Liver (tissue), 9 donors: ENCODE measurements around the gene STPG1. TPM values are rescaled to one million over a fixed set of nuclear protein-coding genes. Genes with fewer than 3 reads are reported as not detected.

Experiments
- DNase-seq: peaks from one replicate; pipeline ENCODE4 v3.0.0-alpha.2; 2017; ENCODE audit warnings: low spot score
- H3K27ac ChIP-seq, 2 donors: one replicate each; pipeline ENCODE4 v1.7.0; 2013; ENCODE audit warnings: inconsistent platforms in 2 of 2, low read length in 2 of 2, control low read depth in 1 of 2, low read depth in 1 of 2, mild to moderate bottlenecking in 1 of 2
- H3K27me3 ChIP-seq, 4 donors: one replicate each; pipeline versions ENCODE4 v1.6.1 to v1.7.0; 2013; ENCODE audit warnings: low read length in 3 of 4, inconsistent platforms in 1 of 4, mild to moderate bottlenecking in 1 of 4, moderate library complexity in 1 of 4; ENCODE audit not compliant: control insufficient read depth in 4 of 4, insufficient read depth in 4 of 4
- H3K36me3 ChIP-seq, 4 donors: one replicate each; pipeline versions ENCODE4 v1.6.1 to v1.7.0; 2013; ENCODE audit warnings: low read length in 3 of 4, mild to moderate bottlenecking in 3 of 4, low read depth in 1 of 4, moderate library complexity in 1 of 4; ENCODE audit not compliant: control insufficient read depth in 4 of 4, insufficient read depth in 3 of 4
- H3K4me1 ChIP-seq, 4 donors: one replicate each; pipeline versions ENCODE4 v1.6.1 to v1.7.0; 2013; ENCODE audit warnings: low read length in 3 of 4, mild to moderate bottlenecking in 3 of 4, moderate library complexity in 1 of 4; ENCODE audit not compliant: control insufficient read depth in 4 of 4, insufficient read depth in 4 of 4
- H3K4me3 ChIP-seq, 3 donors: one replicate each; pipeline versions ENCODE4 v1.6.1 to v1.7.0; 2013; ENCODE audit warnings: low read length in 3 of 3, control low read depth in 1 of 3, low read depth in 1 of 3, mild to moderate bottlenecking in 1 of 3
- H3K9ac ChIP-seq, 2 donors: one replicate each; pipeline ENCODE4 v1.7.0; 2013; ENCODE audit warnings: low read length in 2 of 2, mild to moderate bottlenecking in 2 of 2, moderate library complexity in 2 of 2, control low read depth in 1 of 2, low read depth in 1 of 2
- H3K9me3 ChIP-seq, 4 donors: one replicate each; pipeline versions ENCODE4 v1.6.1 to v1.7.0; 2013; ENCODE audit warnings: low read length in 3 of 4; ENCODE audit not compliant: control insufficient read depth in 4 of 4
- ATF3 ChIP-seq: IDR thresholded peaks from 2 replicates; pipeline ENCODE4 v1.6.1; 2016; ENCODE audit warnings: antibody characterized with exemption
- EGR1 ChIP-seq, 2 donors: IDR thresholded peaks; 2 replicates each; pipeline ENCODE4 v1.6.1; 2016 to 2018; ENCODE audit warnings: antibody characterized with exemption in 2 of 2, low read depth in 2 of 2
- FOXA1 ChIP-seq: IDR thresholded peaks from 2 replicates; pipeline ENCODE4 v1.6.1; 2016; ENCODE audit warnings: antibody characterized with exemption
- GABPA ChIP-seq, 2 donors: IDR thresholded peaks in 1 of 2; conservative IDR thresholded peaks in 1 of 2; 2 replicates each; pipeline ENCODE4 v1.6.1; 2016; ENCODE audit warnings: antibody characterized with exemption in 2 of 2, mild to moderate bottlenecking in 1 of 2, moderate library complexity in 1 of 2
- HNF4A ChIP-seq, 2 donors: conservative IDR thresholded peaks; 2 replicates each; pipeline ENCODE4 v1.6.1; 2016; ENCODE audit warnings: antibody characterized with exemption in 2 of 2, mild to moderate bottlenecking in 2 of 2
- HNF4G ChIP-seq: IDR thresholded peaks from 2 replicates; pipeline ENCODE4 v1.6.1; 2016; ENCODE audit warnings: antibody characterized with exemption
- JUND ChIP-seq, 2 donors: IDR thresholded peaks; 2 replicates each; pipeline ENCODE4 v1.6.1; 2016; ENCODE audit warnings: antibody characterized with exemption in 2 of 2
- NR2F2 ChIP-seq: IDR thresholded peaks from 2 replicates; pipeline ENCODE4 v1.6.1; 2016; ENCODE audit warnings: antibody characterized with exemption
- RAD21 ChIP-seq, 2 donors: IDR thresholded peaks; 2 replicates each; pipeline ENCODE4 v1.6.1; 2016; ENCODE audit warnings: antibody characterized with exemption in 2 of 2, mild to moderate bottlenecking in 2 of 2
- RXRA ChIP-seq, 2 donors: IDR thresholded peaks; 2 replicates each; pipeline ENCODE4 v1.6.1; 2017 to 2018; ENCODE audit warnings: antibody characterized with exemption in 2 of 2, mild to moderate bottlenecking in 1 of 2
- SP1 ChIP-seq: IDR thresholded peaks from 2 replicates; pipeline ENCODE4 v1.6.1; 2018; ENCODE audit warnings: antibody characterized with exemption, mild to moderate bottlenecking
- TAF1 ChIP-seq: conservative IDR thresholded peaks from 2 replicates; pipeline ENCODE4 v1.6.1; 2016; ENCODE audit warnings: antibody characterized with exemption, mild to moderate bottlenecking
- ZBTB33 ChIP-seq: IDR thresholded peaks from 2 replicates; pipeline ENCODE4 v1.6.1; 2016; ENCODE audit warnings: antibody characterized with exemption
- WGBS: extraction: QIAGEN DNeasy Blood & Tissue Kit; methylation state at CpG from one replicate; pipeline ENCODE4 v1.1.7; 2013; 5-methylcytosine and 5-hydroxymethylcytosine counted together
- polyA plus RNA-seq, 2 donors: library from polyadenylated mRNA; stranded (reverse) in 1 of 2; unstranded in 1 of 2; fragments of 200-250 nt in 1 of 2; fragments of >200 nt in 1 of 2; fragmentation: Nextera tagmentation in 1 of 2; extraction: Ambion mirVana in 1 of 2; gene quantifications; one replicate each; pipeline versions ENCODE4 v1.2.1 to v1.2.3, GENCODE V29; 2013 to 2015
- total RNA-seq, 2 donors: library from RNA; depleted of rRNA; stranded (reverse); fragments of >200 nt; gene quantifications; one replicate each; pipeline ENCODE4 v1.2.3, GENCODE V29; 2014
- TF ChIP-seq, protein P1 (sequence below): IDR thresholded peaks from 2 replicates; pipeline ENCODE4 v1.6.1; 2016; ENCODE audit warnings: antibody characterized with exemption, mild to moderate bottlenecking
- donor health status: healthy.
- donor health status: healthy.
- donor health status: healthy.
- donor health status: healthy.
- donor health status: healthy.

The STPG1 gene
- total and polyA plus RNA-seq, 4 donors: 0.92 to 2.9 (median 1.0) TPM

- Histone ChIP-seq H3K4me3 (no peak overlapping the region), H3K27ac (no peak overlapping the region), H3K9ac (no peak overlapping the region), H3K9me3 (no peaks in the 10 kb centered on the region), H3K36me3 (no peaks in the 10 kb centered on the region), H3K4me1 (peaks cover 3 to 17% (median 9%) of the 10 kb centered on the region in 4 donors), H3K27me3 (no peaks in the 10 kb centered on the region)
- TF ChIP-seq RXRA (IDR thresholded peaks at IDR 0.05) (no peak), ZBTB33 (no peak), GABPA (IDR thresholded peaks at IDR 0.05 in 1 of 2, conservative IDR thresholded peaks at IDR 0.05 in 1 of 2) (no peak), FOXA1 (no peak), SP1 (no peak), RAD21 (IDR thresholded peaks at IDR 0.05) (no peak), ATF3 (no peak), JUND (IDR thresholded peaks at IDR 0.05) (no peak), EGR1 (IDR thresholded peaks at IDR 0.05; ENCODE audit: low read depth in 2 of 2) (no peak)
- TF ChIP-seq, protein P1, sequence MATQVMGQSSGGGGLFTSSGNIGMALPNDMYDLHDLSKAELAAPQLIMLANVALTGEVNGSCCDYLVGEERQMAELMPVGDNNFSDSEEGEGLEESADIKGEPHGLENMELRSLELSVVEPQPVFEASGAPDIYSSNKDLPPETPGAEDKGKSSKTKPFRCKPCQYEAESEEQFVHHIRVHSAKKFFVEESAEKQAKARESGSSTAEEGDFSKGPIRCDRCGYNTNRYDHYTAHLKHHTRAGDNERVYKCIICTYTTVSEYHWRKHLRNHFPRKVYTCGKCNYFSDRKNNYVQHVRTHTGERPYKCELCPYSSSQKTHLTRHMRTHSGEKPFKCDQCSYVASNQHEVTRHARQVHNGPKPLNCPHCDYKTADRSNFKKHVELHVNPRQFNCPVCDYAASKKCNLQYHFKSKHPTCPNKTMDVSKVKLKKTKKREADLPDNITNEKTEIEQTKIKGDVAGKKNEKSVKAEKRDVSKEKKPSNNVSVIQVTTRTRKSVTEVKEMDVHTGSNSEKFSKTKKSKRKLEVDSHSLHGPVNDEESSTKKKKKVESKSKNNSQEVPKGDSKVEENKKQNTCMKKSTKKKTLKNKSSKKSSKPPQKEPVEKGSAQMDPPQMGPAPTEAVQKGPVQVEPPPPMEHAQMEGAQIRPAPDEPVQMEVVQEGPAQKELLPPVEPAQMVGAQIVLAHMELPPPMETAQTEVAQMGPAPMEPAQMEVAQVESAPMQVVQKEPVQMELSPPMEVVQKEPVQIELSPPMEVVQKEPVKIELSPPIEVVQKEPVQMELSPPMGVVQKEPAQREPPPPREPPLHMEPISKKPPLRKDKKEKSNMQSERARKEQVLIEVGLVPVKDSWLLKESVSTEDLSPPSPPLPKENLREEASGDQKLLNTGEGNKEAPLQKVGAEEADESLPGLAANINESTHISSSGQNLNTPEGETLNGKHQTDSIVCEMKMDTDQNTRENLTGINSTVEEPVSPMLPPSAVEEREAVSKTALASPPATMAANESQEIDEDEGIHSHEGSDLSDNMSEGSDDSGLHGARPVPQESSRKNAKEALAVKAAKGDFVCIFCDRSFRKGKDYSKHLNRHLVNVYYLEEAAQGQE: no peak
- DNase-seq: no peak
- 90% methylated on average over 6 of the region's 6 CpGs for WGBS
Observed at GRCh38 chr1:24317081-24317480, 96.5 kb downstream of the STPG1 start.

- TF ChIP-seq SP1 (no peak), HNF4G (no peak), NR2F2 (no peak), EGR1 (IDR thresholded peaks at IDR 0.05; ENCODE audit: low read depth in 2 of 2) (no peak), FOXA1 (no peak)
- no peak overlapping the region for H3K4me3 ChIP-seq
- no peaks in the 10 kb centered on the region for H3K36me3 ChIP-seq
- no peak for DNase-seq
- no peak overlapping the region for H3K9ac ChIP-seq
- peaks cover 3 to 17% (median 9%) of the 10 kb centered on the region in 4 donors for H3K4me1 ChIP-seq
- no peak overlapping the region for H3K27ac ChIP-seq
- H3K9me3 ChIP-seq: no peaks in the 10 kb centered on the region
- H3K27me3 ChIP-seq: no peaks in the 10 kb centered on the region
- WGBS: 87% methylated on average over 3 of the region's 3 CpGs
Observed at GRCh38 chr1:24316645-24317044, 96.9 kb downstream of the STPG1 start.

GRCh38 chr1:24315391-24315790 is 98.2 kb downstream of the STPG1 start:
- H3K4me3 ChIP-seq: no peak overlapping the region
- peaks cover 0 to 5% (median 2%) of the 10 kb centered on the region in 4 donors for H3K4me1 ChIP-seq
- H3K36me3 ChIP-seq: no peaks in the 10 kb centered on the region
- 88% methylated on average over 6 of the region's 6 CpGs for WGBS
- H3K27ac ChIP-seq: no peak overlapping the region
- DNase-seq: no peak
- no peaks in the 10 kb centered on the region for H3K27me3 ChIP-seq
- H3K9ac ChIP-seq: no peak overlapping the region
- H3K9me3 ChIP-seq: no peaks in the 10 kb centered on the region
- TF ChIP-seq ATF3 (no peak), FOXA1 (no peak), RXRA (IDR thresholded peaks at IDR 0.05) (no peak), HNF4A (conservative IDR thresholded peaks at IDR 0.05) (no peak), ZBTB33 (no peak), TAF1 (no peak)
- TF ChIP-seq, protein P1: no peak
